Astrocyte (in vitro differentiated cells and primary cell): ENCODE results near the gene CCNK.

Experiments used
- CTCF ChIP-seq: IDR thresholded peaks from 2 replicates; pipeline ENCODE4 v1.5.1; 2011; ENCODE audit warnings: low read depth, mild to moderate bottlenecking, inconsistent platforms, low read length, moderate library complexity; ENCODE audit not compliant: insufficient read depth
- EZH2 ChIP-seq: IDR thresholded peaks from 2 replicates; pipeline ENCODE4 v1.6.1; 2012; ENCODE audit warnings: mild to moderate bottlenecking, low read length, inconsistent platforms; ENCODE audit not compliant: insufficient read depth

GRCh38 chr14:99505089-99505488 lies 23.9 kb downstream of the CCNK start:
- TF ChIP-seq CTCF (no peak), EZH2 (no peak)
